ENCODE results near the gene ANKRD40. TPM values are rescaled to one million over a fixed set of nuclear protein-coding genes. Genes with fewer than 3 reads are reported as not detected.

Gene ANKRD40, protein sequence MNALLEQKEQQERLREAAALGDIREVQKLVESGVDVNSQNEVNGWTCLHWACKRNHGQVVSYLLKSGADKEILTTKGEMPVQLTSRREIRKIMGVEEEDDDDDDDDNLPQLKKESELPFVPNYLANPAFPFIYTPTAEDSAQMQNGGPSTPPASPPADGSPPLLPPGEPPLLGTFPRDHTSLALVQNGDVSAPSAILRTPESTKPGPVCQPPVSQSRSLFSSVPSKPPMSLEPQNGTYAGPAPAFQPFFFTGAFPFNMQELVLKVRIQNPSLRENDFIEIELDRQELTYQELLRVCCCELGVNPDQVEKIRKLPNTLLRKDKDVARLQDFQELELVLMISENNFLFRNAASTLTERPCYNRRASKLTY
- total RNA-seq = 10 to 100 TPM; 31.1 to 34.2 TPM

DNA sequence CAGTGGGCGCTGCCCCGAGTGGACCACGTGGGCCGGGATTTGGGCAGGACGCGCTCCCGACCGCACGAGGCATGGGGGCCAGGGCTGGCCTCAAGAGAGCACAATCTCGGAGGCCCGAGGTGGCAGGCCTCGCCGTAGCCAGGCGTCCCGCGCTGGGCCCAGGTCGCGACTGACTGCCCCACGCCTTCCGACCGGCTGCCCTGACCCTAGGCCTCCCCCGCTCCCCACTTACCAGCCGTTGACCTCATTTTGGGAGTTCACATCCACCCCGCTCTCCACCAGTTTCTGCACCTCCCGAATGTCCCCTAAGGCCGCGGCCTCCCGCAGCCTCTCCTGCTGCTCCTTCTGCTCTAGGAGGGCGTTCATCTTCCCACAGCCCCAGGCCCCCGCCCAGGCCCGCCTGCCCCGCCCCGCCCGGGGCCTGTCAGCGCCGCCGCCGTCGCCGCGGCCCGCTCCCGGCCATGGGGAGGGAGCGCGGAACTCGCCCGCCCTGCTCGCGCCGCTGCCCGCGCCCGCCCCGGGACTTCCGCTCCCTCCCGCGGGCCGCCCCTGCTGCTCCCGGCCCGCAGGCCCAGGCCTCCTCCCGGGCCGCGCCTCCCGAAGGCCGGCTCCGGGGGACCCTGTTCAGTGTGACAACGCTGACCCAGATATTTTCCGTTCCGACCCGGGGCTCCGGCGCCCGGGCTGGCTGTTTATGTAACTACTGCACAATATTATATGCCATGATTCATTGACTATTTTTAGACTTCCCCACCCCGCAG lies at the start of gene ANKRD40:
ANKRD40 (minus strand) TSS at position 626 of the 761 bp plus-strand sequence; CDS start at position 366, 260 bp downstream.
- H3K27ac Mint-ChIP-seq = peak within 1 kb of the TSS; percentile 97
- peaks cover 60% of the 10 kb centered on the region for H3K4me1 Mint-ChIP-seq
- CTCF ChIA-PET = interaction anchor here (0.9 to 1.0 kb wide), 2 partner anchors 10 to 310 kb away, joined by 4 read pairs; no protein-coding TSS in a partner anchor
- peak within 1 kb of the TSS; percentile 96 for H3K4me3 Mint-ChIP-seq
- POLR2A ChIA-PET = no interaction called here
- H3K9me3 Mint-ChIP-seq = no peaks in the 10 kb centered on the region
- peak; percentile 91 for DNase-seq
- peaks cover 2% of the 10 kb centered on the region for H3K27me3 Mint-ChIP-seq
- peaks cover 19% of the 10 kb centered on the region for H3K36me3 Mint-ChIP-seq (ENCODE audit: low read depth)

DNA sequence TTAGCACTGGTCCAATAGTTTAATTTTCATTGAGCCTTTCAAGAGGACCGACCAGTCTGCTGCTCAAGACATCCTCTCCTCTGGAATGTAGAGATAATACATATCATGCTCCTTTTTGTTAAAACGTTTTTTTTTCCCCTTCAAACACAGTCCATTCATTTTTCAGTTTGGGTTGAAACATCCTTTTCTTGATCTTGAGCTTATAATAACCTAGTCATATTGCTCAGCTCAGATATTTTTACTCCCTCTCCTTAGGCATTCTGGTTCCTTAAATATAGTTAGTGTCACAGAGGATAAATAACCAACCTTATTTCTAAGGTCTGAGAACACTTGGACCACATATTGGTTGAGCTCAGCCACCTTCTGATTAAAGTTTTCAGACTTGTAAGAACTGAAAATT lies 46.8 kb upstream of the ANKRD40 start:
- no peak for DNase-seq
- Mint-ChIP-seq H3K9me3 (no peaks in the 10 kb centered on the region), H3K36me3 (ENCODE audit: low read depth) (peaks cover 38% of the 10 kb centered on the region), H3K27ac (peak overlapping the region; percentile 50), H3K27me3 (no peaks in the 10 kb centered on the region), H3K4me1 (peaks cover under 1% of the 10 kb centered on the region), H3K4me3 (no peak overlapping the region)
- CTCF ChIA-PET = no interaction called here
- POLR2A ChIA-PET = no interaction called here

DNA sequence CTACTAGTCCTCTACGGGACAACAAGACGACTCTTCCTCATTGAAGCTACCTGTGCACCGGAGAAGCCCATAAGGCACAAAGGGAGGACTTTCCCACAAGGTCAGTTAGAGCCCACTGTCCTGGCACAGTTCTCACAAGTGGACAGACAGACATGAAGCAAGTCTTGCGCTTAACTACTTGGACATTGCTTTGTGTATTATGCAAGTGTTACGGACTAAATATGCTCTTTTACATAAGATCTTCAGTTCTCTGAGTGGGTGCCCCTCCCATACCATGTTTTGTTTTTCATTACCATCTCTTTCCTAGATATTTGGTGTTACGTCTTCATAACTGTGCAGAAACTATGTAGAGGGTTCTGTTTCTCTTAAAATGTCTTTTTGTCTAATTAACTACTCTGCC lies 41.5 kb upstream of the ANKRD40 start:
- POLR2A ChIA-PET = no interaction called here
- Mint-ChIP-seq H3K4me3 (no peak overlapping the region), H3K4me1 (peaks cover 3% of the 10 kb centered on the region), H3K36me3 (ENCODE audit: low read depth) (peaks cover 67% of the 10 kb centered on the region), H3K9me3 (no peaks in the 10 kb centered on the region), H3K27ac (no peak overlapping the region), H3K27me3 (no peaks in the 10 kb centered on the region)
- DNase-seq = no peak
- CTCF ChIA-PET = no interaction called here

DNA sequence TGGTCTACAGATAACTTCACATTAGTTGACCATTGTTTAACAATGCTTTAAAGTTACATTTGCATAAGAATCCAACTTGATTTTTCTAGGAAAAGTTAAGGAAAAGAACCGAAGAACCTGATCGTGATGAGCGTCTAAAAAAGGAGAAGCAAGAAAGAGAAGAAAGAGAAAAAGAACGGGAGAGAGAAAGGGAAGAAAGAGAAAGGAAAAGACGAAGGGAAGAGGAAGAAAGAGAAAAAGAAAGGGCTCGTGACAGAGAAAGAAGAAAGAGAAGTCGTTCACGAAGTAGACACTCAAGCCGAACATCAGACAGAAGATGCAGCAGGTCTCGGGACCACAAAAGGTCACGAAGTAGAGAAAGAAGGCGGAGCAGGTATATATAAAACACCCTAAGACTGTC lies 37.9 kb upstream of the ANKRD40 start:
- no peaks in the 10 kb centered on the region for H3K27me3 Mint-ChIP-seq
- H3K9me3 Mint-ChIP-seq = no peaks in the 10 kb centered on the region
- DNase-seq = no peak
- peaks cover 79% of the 10 kb centered on the region for H3K36me3 Mint-ChIP-seq (ENCODE audit: low read depth)
- no peak overlapping the region for H3K27ac Mint-ChIP-seq
- ChIA-PET CTCF (no interaction called here), POLR2A (no interaction called here)
- H3K4me3 Mint-ChIP-seq = no peak overlapping the region
- peaks cover 6% of the 10 kb centered on the region for H3K4me1 Mint-ChIP-seq

DNA sequence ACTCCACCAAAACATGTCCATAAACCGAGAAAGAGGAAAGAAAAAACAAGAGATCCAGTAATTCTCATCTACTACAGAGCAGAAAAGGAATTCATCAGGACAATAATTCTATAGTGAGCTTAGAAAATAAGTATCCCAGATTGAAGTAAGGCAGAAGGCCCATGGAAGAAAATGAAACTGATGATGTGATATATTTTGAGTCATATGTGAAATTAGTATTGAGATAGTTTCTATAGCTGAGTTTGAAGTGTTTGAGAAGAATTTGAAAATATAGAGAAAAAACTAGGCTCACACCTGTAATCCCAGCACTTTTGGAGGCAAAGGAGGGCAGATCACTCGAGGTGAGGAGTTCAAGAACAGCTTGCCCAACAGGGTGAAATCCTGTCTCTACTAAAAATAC lies 31.4 kb upstream of the ANKRD40 start:
- ChIA-PET POLR2A (interaction anchor here (0.5 kb wide), 1 partner anchor 22 kb away, joined by 3 read pairs; no protein-coding TSS in a partner anchor), CTCF (no interaction called here)
- Mint-ChIP-seq H3K4me1 (peaks cover 37% of the 10 kb centered on the region), H3K4me3 (no peak overlapping the region), H3K36me3 (ENCODE audit: low read depth) (peaks cover 56% of the 10 kb centered on the region), H3K27ac (peak overlapping the region; percentile 3), H3K9me3 (no peaks in the 10 kb centered on the region), H3K27me3 (no peaks in the 10 kb centered on the region)
- no peak for DNase-seq

DNA sequence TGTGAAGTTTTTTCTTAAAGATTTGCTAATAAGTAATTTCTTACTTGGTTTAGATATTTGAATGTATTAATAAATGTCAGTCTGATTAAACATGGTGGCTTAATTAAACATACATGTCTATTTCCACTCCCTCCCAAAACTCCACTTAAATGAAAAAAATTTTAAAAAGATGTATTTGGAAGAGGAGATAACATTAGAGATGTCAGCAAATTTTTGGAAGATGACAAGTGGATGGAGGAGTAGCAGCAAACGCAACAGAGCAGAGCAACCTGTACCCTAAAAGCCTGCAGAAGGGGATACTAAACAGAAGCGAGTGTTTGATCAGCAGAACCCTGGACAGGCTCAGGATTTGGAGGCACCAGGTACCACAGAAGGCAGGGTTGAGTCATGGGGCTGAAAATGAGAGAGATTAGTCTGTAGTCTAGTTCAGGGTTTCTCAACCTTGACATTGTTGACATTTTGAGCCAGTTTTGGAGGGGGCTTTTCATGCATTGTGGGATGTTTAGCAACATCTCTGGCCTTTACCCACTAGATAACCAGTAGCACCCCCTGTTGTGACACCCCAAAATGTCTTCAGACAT lies 29.5 kb upstream of the ANKRD40 start:
- Mint-ChIP-seq H3K4me3 (no peak overlapping the region), H3K36me3 (ENCODE audit: low read depth) (peaks cover 43% of the 10 kb centered on the region), H3K27me3 (no peaks in the 10 kb centered on the region), H3K4me1 (peaks cover 42% of the 10 kb centered on the region), H3K9me3 (no peaks in the 10 kb centered on the region), H3K27ac (no peak overlapping the region)
- DNase-seq = no peak
- CTCF ChIA-PET = no interaction called here
- POLR2A ChIA-PET = no interaction called here

DNA sequence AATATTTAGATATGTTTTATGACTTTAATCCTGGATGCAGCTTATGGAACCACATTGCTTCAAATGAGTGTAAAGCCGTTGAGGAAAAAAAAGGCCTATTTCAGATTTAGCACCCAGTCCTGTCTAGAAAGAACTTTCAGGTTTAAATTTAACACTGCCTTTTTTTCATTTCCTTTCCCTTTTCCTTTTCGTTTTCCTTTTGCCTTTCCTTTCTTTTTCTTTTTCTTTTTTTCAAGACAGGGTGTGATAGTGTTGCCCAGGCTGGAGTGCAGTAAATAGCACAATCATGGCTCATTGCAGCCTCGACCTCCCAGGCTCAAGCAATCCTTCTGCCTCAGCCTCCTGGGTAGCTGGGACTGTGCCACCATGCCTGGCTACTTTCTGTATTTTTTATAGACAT lies 27.6 kb upstream of the ANKRD40 start:
- H3K27ac Mint-ChIP-seq = peak overlapping the region; percentile 60
- H3K4me1 Mint-ChIP-seq = peaks cover 53% of the 10 kb centered on the region
- H3K36me3 Mint-ChIP-seq (ENCODE audit: low read depth) = peaks cover 36% of the 10 kb centered on the region
- no peaks in the 10 kb centered on the region for H3K27me3 Mint-ChIP-seq
- ChIA-PET CTCF (interaction anchor here (1.1 kb wide), 1 partner anchor 10 kb away, joined by 3 read pairs; no protein-coding TSS in a partner anchor), POLR2A (no interaction called here)
- H3K9me3 Mint-ChIP-seq = no peaks in the 10 kb centered on the region
- no peak for DNase-seq
- no peak overlapping the region for H3K4me3 Mint-ChIP-seq

DNA sequence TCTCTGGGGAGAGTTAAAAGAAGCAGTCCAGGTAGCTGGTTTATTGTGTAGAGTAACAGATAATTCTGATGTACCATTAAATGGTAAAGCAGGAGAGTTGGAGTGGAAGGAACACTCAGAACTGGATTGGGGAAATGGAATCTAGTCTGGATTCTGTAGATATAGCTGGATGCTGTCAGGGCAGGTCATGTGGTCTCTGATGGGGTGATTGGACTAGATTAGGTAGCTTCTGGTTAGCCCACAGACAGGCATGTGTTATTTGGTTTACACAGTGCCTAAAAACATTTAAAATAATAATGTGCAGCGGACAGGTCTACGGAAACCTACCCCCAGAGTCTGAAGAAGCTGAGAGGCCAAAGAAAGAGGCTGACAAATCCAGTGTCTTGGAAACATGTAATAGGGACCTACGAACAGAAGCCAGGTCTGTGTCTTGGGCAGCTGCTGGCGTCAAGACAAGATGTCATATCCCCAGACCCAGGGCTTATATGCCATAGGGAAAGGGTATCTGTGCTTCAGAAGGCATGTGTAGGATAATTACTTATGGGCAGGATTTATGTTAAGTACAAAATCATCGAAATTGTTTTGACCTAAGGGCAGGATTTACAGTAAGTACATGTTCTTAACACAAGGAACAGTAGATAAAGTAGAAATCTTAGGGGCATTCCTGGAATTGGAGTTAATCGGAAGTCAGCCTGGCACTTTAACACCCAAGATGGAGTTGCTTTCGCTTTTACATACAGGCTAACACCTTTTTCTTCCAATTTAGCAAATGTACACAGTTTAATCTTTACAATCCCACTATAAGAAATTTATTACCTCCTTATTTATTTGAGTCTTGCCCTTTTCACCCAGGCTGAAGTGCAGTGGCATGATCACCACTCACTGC lies 24.1 kb upstream of the ANKRD40 start:
- H3K36me3 Mint-ChIP-seq (ENCODE audit: low read depth) = peaks cover 17% of the 10 kb centered on the region
- no peak overlapping the region for H3K4me3 Mint-ChIP-seq
- H3K9me3 Mint-ChIP-seq = no peaks in the 10 kb centered on the region
- H3K27ac Mint-ChIP-seq = peak overlapping the region; percentile 1
- POLR2A ChIA-PET = no interaction called here
- peaks cover 52% of the 10 kb centered on the region for H3K4me1 Mint-ChIP-seq
- no peak for DNase-seq
- CTCF ChIA-PET = interaction anchor here (0.6 to 1.1 kb wide), 3 partner anchors 10 to 63 kb away, joined by 3 read pairs; no protein-coding TSS in a partner anchor
- no peaks in the 10 kb centered on the region for H3K27me3 Mint-ChIP-seq

DNA sequence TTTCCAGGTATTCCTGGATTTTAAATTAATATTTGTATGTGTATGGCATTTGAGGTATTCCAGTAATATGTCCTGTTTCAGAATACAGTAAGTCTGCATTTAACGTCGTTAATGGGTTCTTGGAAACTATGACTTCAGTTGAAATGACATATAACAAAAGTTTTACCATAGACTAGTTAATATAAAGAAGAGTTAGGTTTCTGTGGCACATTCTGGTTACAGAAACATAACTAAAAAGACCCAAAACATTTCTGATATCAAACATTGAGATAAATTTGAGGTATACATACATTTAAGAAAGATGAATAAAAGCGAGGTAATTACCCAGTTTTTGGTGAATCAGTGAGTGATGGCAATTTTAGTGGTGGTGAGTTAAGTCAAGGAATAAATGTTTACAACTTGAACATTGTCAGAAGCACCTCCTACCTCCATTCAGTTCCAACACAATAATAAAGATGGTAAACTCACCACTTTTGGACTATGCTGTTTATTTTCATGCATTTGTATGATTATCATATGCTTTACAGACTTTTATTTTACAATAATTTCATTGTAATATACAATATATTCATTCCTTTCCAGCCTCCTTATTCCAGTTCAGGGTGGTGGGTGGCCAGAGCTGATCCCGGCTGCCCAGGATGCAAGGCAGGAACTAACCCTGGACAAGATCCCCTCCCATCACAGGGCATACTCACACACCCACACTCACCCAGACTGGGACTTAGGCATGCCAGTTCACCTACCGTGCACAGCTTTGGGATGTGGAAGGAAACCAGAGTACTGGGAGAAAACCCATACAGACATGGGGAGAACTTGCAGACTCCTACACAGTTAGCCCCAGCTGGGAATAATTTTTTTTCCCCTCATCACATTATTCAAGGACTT lies 21.4 kb upstream of the ANKRD40 start:
- Mint-ChIP-seq H3K4me1 (peaks cover 41% of the 10 kb centered on the region), H3K4me3 (no peak overlapping the region)
- POLR2A ChIA-PET = no interaction called here

DNA sequence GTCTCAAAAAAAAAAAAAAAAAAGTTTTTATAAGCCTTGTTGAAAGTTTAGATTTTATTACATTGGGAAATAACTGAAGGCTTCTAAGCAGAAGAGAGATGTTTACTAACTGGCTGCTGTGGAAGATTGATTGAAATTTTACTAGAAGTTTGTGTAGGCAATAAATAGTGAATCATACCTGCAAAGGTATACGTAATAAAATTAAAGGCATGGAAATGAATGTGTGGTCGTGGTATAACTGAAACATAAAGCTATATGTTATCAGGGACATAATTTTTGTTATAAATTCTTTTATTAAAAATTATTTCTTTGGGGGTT lies 20.4 kb upstream of the ANKRD40 start:
- H3K27me3 Mint-ChIP-seq = no peaks in the 10 kb centered on the region
- peaks cover 50% of the 10 kb centered on the region for H3K4me1 Mint-ChIP-seq
- no peak overlapping the region for H3K4me3 Mint-ChIP-seq
- ChIA-PET CTCF (interaction anchor here (1.0 kb wide), 1 partner anchor 10 kb away, joined by 3 read pairs; no protein-coding TSS in a partner anchor), POLR2A (no interaction called here)
- no peak overlapping the region for H3K27ac Mint-ChIP-seq
- no peaks in the 10 kb centered on the region for H3K9me3 Mint-ChIP-seq
- DNase-seq = no peak
- peaks cover 13% of the 10 kb centered on the region for H3K36me3 Mint-ChIP-seq (ENCODE audit: low read depth)

More for the DNA sequence above, 21.4 kb upstream of the ANKRD40 start:
- Mint-ChIP-seq H3K27ac (no peak overlapping the region), H3K36me3 (ENCODE audit: low read depth) (peaks cover 13% of the 10 kb centered on the region), H3K27me3 (no peaks in the 10 kb centered on the region), H3K9me3 (no peaks in the 10 kb centered on the region)
- CTCF ChIA-PET = no interaction called here
- DNase-seq = no peak

DNA sequence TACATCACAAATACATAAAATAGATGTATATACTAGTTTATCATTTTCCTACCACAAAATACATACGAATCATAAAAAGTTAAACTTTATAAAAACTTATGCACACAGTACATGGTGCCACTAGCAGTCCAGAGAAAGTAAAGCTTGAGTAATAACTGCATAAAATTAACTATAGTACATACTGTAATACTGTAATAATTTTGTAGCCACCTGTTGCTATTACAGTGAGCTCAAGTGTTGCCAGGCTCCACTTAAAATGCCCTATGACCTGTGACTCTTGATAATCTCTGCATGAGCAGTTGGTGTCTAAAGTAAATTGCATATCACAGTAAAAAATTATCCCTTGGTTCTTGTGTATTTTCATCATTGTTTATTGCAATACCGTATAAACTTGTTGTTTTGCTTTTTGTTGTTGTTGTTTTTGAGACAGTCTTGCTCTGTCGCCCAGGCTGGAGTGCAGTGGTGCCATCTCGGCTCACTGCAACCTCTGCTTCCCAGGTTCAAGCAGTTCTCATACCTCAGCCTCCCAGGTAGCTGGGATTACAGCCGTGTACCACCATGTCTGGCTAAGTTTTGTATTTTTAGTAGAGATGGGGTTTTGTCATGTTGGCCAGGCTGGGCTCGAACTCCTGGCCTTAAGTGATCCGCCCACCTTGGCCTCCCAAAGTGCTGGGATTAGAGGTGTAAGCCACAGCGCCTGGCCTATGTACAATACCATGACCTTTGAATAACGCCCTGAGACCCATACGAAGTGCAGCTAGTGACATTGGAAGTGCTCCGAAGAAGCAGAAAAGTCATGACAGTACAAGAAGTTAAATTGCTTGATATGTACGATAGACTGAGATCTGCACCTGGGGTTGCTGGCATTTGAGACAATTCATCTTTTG lies 18.3 kb upstream of the ANKRD40 start:
- CTCF ChIA-PET = interaction anchor here (0.9 to 1.3 kb wide), 2 partner anchors 10 to 166 kb away, joined by 3 read pairs; partner anchors contain the start of gene CACNA1G
- H3K4me3 Mint-ChIP-seq = no peak overlapping the region
- H3K27ac Mint-ChIP-seq = no peak overlapping the region
- H3K9me3 Mint-ChIP-seq = no peaks in the 10 kb centered on the region
- DNase-seq = no peak
- POLR2A ChIA-PET = no interaction called here
- H3K4me1 Mint-ChIP-seq = peaks cover 45% of the 10 kb centered on the region
- H3K36me3 Mint-ChIP-seq (ENCODE audit: low read depth) = peaks cover 14% of the 10 kb centered on the region
- no peaks in the 10 kb centered on the region for H3K27me3 Mint-ChIP-seq
